Measurements from ENCODE around the gene CDK3. TPM values are rescaled to one million over a fixed set of nuclear protein-coding genes. Genes with fewer than 3 reads are reported as not detected.

The CDK3 gene
- total RNA-seq, 2 experiments from 2014 or later: 3.8 to 4.1 TPM

DNA sequence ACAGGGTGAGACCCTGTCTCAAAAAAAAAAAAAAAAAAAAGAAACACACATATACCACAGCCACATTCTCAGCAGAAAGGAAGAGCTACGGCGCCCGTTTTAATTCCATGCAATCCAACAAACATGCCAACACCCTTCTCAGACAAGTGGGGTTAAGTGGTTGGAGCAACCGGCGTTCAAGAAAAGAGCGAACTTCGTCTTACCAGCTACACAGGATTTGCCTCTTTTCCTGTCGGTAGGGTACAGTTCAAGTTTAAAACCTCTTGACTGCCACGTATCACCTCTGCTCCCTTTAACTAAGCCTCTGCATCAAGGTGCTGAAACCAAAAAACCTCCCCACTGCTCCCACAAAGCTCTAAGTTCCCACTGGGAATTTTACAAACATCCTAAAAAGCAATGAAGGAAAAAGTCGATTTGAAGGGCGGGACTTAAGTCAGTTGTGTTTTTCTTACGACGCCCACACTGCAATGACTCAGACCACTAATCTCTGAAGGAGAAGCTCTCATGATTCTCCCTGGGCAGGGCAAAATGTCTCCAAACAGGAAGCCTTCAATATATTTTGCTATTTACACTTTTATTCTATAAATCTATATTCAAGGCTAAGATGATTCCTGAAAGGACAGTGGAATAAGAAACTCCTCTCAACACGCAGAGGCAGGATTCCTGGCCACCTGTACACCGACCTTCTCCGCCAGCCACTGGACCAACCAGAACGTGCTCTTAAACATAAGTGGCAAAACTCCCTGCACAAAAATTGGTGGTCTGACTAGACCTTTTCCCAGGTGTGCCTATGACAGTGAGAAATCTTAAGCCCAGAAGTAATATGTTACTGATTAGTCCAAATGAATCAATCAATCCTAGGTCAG, 52.8 kb downstream of the CDK3 start:
- peak; percentile 67 for DNase-seq
- ChIA-PET CTCF (interaction anchor here (1.0 to 2.4 kb wide), 6 partner anchors 10 to 345 kb away, joined by 3 to 9 read pairs (median 4); partner anchors contain the start of gene CDK3), POLR2A (interaction anchor here (0.7 to 1.6 kb wide), 6 partner anchors 10 to 219 kb away, joined by 3 to 5 read pairs (median 3); no protein-coding TSS in a partner anchor)
- no peaks in the 10 kb centered on the region for H3K9me3 Mint-ChIP-seq
- intact Hi-C loops (cut with micrococcal nuclease): no loop called here
- peak; percentile 65 for ATAC-seq
- no peak overlapping the region for H3K4me3 Mint-ChIP-seq
- TF ChIP-seq, protein P1, sequence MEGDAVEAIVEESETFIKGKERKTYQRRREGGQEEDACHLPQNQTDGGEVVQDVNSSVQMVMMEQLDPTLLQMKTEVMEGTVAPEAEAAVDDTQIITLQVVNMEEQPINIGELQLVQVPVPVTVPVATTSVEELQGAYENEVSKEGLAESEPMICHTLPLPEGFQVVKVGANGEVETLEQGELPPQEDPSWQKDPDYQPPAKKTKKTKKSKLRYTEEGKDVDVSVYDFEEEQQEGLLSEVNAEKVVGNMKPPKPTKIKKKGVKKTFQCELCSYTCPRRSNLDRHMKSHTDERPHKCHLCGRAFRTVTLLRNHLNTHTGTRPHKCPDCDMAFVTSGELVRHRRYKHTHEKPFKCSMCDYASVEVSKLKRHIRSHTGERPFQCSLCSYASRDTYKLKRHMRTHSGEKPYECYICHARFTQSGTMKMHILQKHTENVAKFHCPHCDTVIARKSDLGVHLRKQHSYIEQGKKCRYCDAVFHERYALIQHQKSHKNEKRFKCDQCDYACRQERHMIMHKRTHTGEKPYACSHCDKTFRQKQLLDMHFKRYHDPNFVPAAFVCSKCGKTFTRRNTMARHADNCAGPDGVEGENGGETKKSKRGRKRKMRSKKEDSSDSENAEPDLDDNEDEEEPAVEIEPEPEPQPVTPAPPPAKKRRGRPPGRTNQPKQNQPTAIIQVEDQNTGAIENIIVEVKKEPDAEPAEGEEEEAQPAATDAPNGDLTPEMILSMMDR (IDR thresholded peaks at IDR 0.05): no peak
- H3K27me3 Mint-ChIP-seq: no peaks in the 10 kb centered on the region
- peaks cover 19% of the 10 kb centered on the region for H3K4me1 Mint-ChIP-seq (ENCODE audit: low read depth)
- peaks cover 55% of the 10 kb centered on the region for H3K36me3 Mint-ChIP-seq (ENCODE audit: low read depth)
- peak overlapping the region; percentile 77 for H3K27ac Mint-ChIP-seq

DNA sequence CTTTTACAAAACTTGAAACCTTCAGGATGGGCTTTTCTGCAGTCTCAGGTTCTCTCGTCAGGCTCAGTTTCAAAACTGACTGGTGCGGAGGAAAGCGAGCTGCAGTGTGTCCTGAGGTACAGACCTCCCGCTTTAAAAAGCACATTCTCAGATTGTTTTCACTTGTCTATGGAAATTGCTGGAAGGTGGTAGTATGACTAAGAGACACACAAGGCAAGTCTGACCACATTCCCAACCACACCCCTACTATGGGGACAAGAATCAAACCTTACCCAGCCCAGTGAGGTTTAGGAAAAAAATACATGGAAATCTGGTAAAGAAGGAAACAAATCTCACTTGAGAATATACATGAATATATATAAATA, 53.4 kb downstream of the CDK3 start:
- ATAC-seq (no peak), DNase-seq (no peak)
- Mint-ChIP-seq H3K9me3 (no peaks in the 10 kb centered on the region), H3K36me3 (ENCODE audit: low read depth) (peaks cover 57% of the 10 kb centered on the region), H3K27me3 (no peaks in the 10 kb centered on the region), H3K4me1 (ENCODE audit: low read depth) (peaks cover 19% of the 10 kb centered on the region), H3K4me3 (no peak overlapping the region), H3K27ac (peak overlapping the region; percentile 32)
- intact Hi-C loops (cut with micrococcal nuclease): no loop called here
- POLR2A ChIA-PET: interaction anchor here (0.9 to 1.6 kb wide), 3 partner anchors 22 to 218 kb away, joined by 3 to 5 read pairs (median 3); no protein-coding TSS in a partner anchor
- CTCF ChIA-PET: interaction anchor here (1.1 to 2.4 kb wide), 4 partner anchors 9 to 54 kb away, joined by 3 to 9 read pairs (median 6); partner anchors contain the start of gene CDK3
- TF ChIP-seq, protein P1 (IDR thresholded peaks at IDR 0.05): no peak

Other genes starting within 250 kb of the CDK3 start
- 10 to 100 TPM; 43.4 to 50.7 TPM for gene GALK1, start 235.7 kb upstream of the CDK3 start, total RNA-seq
- 10 to 100 TPM; 26.4 to 26.6 TPM for gene UNK, start 216.0 kb upstream of the CDK3 start, total RNA-seq
- gene UNC13D, start 156.5 kb upstream of the CDK3 start, total RNA-seq: 100 to 1,000 TPM; 136 to 144 TPM
- 10 to 100 TPM; 54.4 to 58.5 TPM for gene WBP2, start 145.5 kb upstream of the CDK3 start, total RNA-seq
- 10 to 100 TPM; 16.6 to 16.8 TPM for gene TRIM47, start 122.3 kb upstream of the CDK3 start, total RNA-seq
- gene TRIM65, start 103.9 kb upstream of the CDK3 start, total RNA-seq: 10 to 100 TPM; 37.1 to 42.2 TPM
- 100 to 1,000 TPM; 117 to 126 TPM for gene MRPL38, start 96.0 kb upstream of the CDK3 start, total RNA-seq
- 10 to 100 TPM; 13.2 to 16.2 TPM for gene FBF1, start 59.8 kb upstream of the CDK3 start, total RNA-seq
- gene ACOX1, start 21.7 kb upstream of the CDK3 start, total RNA-seq: 10 to 100 TPM; 23.0 to 24.1 TPM
- gene TEN1, start 21.6 kb upstream of the CDK3 start, total RNA-seq: 10 to 100 TPM; 11.7 to 13.2 TPM
- under 1 TPM; 0.16 to 0.34 TPM for gene EVPL, start 26.5 kb downstream of the CDK3 start, total RNA-seq
- 100 to 1,000 TPM; 132 to 135 TPM for gene SRP68, start 71.7 kb downstream of the CDK3 start, total RNA-seq
- 1 to 10 TPM; 1.6 to 2.1 TPM for gene GALR2, start 73.9 kb downstream of the CDK3 start, total RNA-seq
- 1 to 10 TPM; 2.3 to 3.0 TPM for gene ZACN, start 78.3 kb downstream of the CDK3 start, total RNA-seq
- gene EXOC7, start 102.9 kb downstream of the CDK3 start, total RNA-seq: 10 to 100 TPM; 53.5 to 64.9 TPM
- gene FOXJ1, start 140.4 kb downstream of the CDK3 start, total RNA-seq: 10 to 100 TPM; 11.1 to 11.6 TPM
- 10 to 100 TPM; 37.2 to 44.5 TPM for gene RNF157, start 239.6 kb downstream of the CDK3 start, total RNA-seq